ENCODE data around the gene MED12.

The MED12 gene

GRCh38 chrX:71169586-71169985, 51.2 kb downstream of the MED12 start:
- Histone ChIP-seq H2AFZ (ENCODE audit: low read length) (no peak overlapping the region), H3K4me2 (ENCODE audit: low read depth, low read length) (no peak overlapping the region), H3K4me3 (ENCODE audit: low read length) (no peak overlapping the region), H4K20me1 (ENCODE audit: insufficient read depth, low read length) (no peaks in the 10 kb centered on the region), H3K79me2 (ENCODE audit: low read length) (no peaks in the 10 kb centered on the region), H3K27me3 (replicated peaks; ENCODE audit: insufficient read depth, low read length) (no peaks in the 10 kb centered on the region), H3K9me2 (replicated peaks; ENCODE audit: insufficient read depth, low read length) (no peaks in the 10 kb centered on the region), H3K36me3 (replicated peaks; ENCODE audit: insufficient read depth, low read length) (no peaks in the 10 kb centered on the region), H3K9ac (ENCODE audit: low read length) (no peak overlapping the region), H3K27ac (ENCODE audit: low read length) (no peak overlapping the region), H3K4me1 (ENCODE audit: low read length) (no peaks in the 10 kb centered on the region), H3K9me3 (replicated peaks; ENCODE audit: insufficient read depth, low read length) (no peaks in the 10 kb centered on the region), H3F3A (ENCODE audit: insufficient read depth, low read length) (no peaks in the 10 kb centered on the region)
- TF ChIP-seq EZH2phosphoT487 (IDR thresholded peaks at IDR 0.05; ENCODE audit: low read length), result no peak
- TF ChIP-seq, protein P1, sequence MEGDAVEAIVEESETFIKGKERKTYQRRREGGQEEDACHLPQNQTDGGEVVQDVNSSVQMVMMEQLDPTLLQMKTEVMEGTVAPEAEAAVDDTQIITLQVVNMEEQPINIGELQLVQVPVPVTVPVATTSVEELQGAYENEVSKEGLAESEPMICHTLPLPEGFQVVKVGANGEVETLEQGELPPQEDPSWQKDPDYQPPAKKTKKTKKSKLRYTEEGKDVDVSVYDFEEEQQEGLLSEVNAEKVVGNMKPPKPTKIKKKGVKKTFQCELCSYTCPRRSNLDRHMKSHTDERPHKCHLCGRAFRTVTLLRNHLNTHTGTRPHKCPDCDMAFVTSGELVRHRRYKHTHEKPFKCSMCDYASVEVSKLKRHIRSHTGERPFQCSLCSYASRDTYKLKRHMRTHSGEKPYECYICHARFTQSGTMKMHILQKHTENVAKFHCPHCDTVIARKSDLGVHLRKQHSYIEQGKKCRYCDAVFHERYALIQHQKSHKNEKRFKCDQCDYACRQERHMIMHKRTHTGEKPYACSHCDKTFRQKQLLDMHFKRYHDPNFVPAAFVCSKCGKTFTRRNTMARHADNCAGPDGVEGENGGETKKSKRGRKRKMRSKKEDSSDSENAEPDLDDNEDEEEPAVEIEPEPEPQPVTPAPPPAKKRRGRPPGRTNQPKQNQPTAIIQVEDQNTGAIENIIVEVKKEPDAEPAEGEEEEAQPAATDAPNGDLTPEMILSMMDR (IDR thresholded peaks at IDR 0.05; ENCODE audit: low read length), result no peak
- no peak for TF ChIP-seq EZH2 (optimal IDR thresholded peaks at IDR 0.05; ENCODE audit: low read depth, low read length)
- DNase-seq, result no peak

DNA sequence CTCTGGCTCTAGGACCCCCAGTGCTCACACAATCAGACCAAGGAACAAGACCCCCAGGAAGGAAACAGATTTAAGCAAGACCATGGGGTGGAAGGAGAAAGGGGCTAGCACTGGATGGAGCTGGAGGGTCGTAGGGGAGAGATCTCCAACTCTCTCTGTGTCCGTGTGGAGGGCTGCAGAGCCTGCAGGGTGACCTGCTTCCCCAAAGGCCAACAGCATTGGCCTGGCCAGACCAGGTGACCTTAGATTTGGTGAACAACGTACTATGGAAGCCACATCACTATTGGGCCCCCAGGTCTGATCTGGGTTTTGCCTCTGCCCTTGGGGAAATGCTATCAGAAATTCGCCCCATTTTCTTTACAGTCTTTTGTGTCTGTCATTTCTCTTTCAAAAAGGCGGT, 52.3 kb downstream of the MED12 start:
- H3K36me3 ChIP-seq (replicated peaks; ENCODE audit: insufficient read depth, low read length), result no peaks in the 10 kb centered on the region
- no peaks in the 10 kb centered on the region for H3F3A ChIP-seq (ENCODE audit: insufficient read depth, low read length)
- no peak overlapping the region for H3K4me3 ChIP-seq (ENCODE audit: low read length)
- no peaks in the 10 kb centered on the region for H4K20me1 ChIP-seq (ENCODE audit: insufficient read depth, low read length)
- no peak overlapping the region for H3K4me2 ChIP-seq (ENCODE audit: low read depth, low read length)
- TF ChIP-seq EZH2 (optimal IDR thresholded peaks at IDR 0.05; ENCODE audit: low read depth, low read length), result no peak
- TF ChIP-seq, protein P1 (IDR thresholded peaks at IDR 0.05; ENCODE audit: low read length), result no peak
- TF ChIP-seq EZH2phosphoT487 (IDR thresholded peaks at IDR 0.05; ENCODE audit: low read length), result no peak
- no peaks in the 10 kb centered on the region for H3K79me2 ChIP-seq (ENCODE audit: low read length)
- no peaks in the 10 kb centered on the region for H3K9me3 ChIP-seq (replicated peaks; ENCODE audit: insufficient read depth, low read length)
- no peaks in the 10 kb centered on the region for H3K9me2 ChIP-seq (replicated peaks; ENCODE audit: insufficient read depth, low read length)
- no peak for DNase-seq
- no peaks in the 10 kb centered on the region for H3K27me3 ChIP-seq (replicated peaks; ENCODE audit: insufficient read depth, low read length)
- no peak overlapping the region for H2AFZ ChIP-seq (ENCODE audit: low read length)
- no peak overlapping the region for H3K9ac ChIP-seq (ENCODE audit: low read length)
- H3K27ac ChIP-seq (ENCODE audit: low read length), result no peak overlapping the region
- H3K4me1 ChIP-seq (ENCODE audit: low read length), result no peaks in the 10 kb centered on the region

GRCh38 chrX:71171110-71171801, 52.9 kb downstream of the MED12 start:
- H3K9me3 ChIP-seq (replicated peaks; ENCODE audit: insufficient read depth, low read length), result no peaks in the 10 kb centered on the region

More at GRCh38 chrX:71171110-71171801, 52.9 kb downstream of the MED12 start:
- no peaks in the 10 kb centered on the region for H3K27me3 ChIP-seq (replicated peaks; ENCODE audit: insufficient read depth, low read length)
- no peaks in the 10 kb centered on the region for H3K4me1 ChIP-seq (ENCODE audit: low read length)
- no peak overlapping the region for H3K9ac ChIP-seq (ENCODE audit: low read length)
- no peak overlapping the region for H3K4me3 ChIP-seq (ENCODE audit: low read length)
- no peak for TF ChIP-seq EZH2 (optimal IDR thresholded peaks at IDR 0.05; ENCODE audit: low read depth, low read length)
- no peak for TF ChIP-seq EZH2phosphoT487 (IDR thresholded peaks at IDR 0.05; ENCODE audit: low read length)
- TF ChIP-seq, protein P1 (IDR thresholded peaks at IDR 0.05; ENCODE audit: low read length), result no peak
- no peaks in the 10 kb centered on the region for H3F3A ChIP-seq (ENCODE audit: insufficient read depth, low read length)
- H3K36me3 ChIP-seq (replicated peaks; ENCODE audit: insufficient read depth, low read length), result no peaks in the 10 kb centered on the region
- no peak for DNase-seq
- no peaks in the 10 kb centered on the region for H3K79me2 ChIP-seq (ENCODE audit: low read length)
- H3K9me2 ChIP-seq (replicated peaks; ENCODE audit: insufficient read depth, low read length), result no peaks in the 10 kb centered on the region
- H3K4me2 ChIP-seq (ENCODE audit: low read depth, low read length), result no peak overlapping the region
- no peak overlapping the region for H2AFZ ChIP-seq (ENCODE audit: low read length)
- H4K20me1 ChIP-seq (ENCODE audit: insufficient read depth, low read length), result no peaks in the 10 kb centered on the region
- H3K27ac ChIP-seq (ENCODE audit: low read length), result no peak overlapping the region
